Activated CD4-positive, alpha-beta T cell treated with anti-CD3 and anti-CD28 coated beads for 1 hour (primary cell): ENCODE results near the gene DENND1B.
"Not testable (repeated sequence)": the region's sequence is repeated elsewhere in the genome, so short reads cannot be mapped to it uniquely, and the experiment has no call there.

Experiments
- DNase-seq: peaks from one replicate; pipeline ENCODE4 v3.0.0-alpha.2; 2020

The DENND1B gene

DNA sequence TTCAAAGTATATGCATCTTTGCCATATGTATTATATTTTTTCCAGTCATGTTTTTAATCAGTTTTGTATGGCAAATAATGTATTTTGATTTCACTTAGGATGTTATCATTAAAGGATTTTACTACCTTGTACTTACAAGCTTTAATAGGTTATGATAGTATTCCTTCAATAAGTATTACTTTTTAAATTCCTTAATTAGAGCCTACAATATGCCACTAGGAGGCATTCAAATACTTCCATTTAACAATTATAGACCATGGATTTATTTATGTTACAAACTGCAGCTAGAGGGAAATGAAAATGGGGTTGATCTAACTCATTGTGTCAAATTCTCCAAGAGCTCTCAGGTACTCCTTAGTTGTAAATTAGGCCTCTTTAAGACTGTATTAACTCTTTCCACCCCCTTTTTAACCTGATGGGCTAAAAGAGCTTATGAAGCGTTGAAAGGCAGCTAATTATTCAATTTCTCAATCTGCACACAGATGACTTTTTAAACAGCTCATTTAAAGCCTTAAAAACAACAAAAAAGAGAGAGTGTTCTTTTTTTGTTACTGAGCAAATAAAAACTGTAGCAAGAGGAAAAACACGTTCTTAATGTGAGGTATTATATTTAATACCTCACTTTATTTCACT is 156.2 kb downstream of the DENND1B start:
- no peak for DNase-seq

DNA sequence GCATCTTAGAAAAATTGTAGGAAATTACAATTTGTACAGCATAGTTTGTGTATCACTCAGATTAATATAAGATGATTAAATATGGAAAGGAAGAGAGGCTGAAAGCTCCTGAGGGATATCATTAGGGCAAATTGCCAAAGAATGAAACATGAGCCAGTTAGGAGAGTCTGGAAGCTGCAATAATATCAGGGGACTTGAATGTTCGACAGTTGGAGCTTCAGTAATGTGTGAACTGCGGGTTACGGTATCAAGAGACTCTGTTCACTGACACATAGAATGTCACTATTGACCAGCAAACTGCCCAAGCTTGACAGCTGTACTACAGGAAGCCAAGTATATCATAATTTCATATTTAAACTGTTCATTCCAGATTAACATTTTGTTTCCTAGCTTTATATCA is 157.2 kb downstream of the DENND1B start:
- DNase-seq: no peak

DNA sequence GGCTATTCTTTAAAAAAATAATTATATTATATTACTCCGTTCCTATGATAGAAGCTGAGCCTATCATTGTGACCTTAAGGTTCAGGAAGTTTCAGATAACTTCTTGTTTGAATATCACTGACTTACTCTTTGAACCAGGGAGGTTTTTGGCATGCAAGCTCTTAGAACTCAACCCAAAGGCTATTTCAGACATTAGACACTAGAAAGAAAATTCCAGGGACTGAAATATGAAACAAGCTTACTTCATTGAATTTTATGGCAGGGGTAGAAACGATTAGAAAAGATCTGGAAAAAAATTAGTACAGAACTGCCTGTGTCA is 159.6 kb downstream of the DENND1B start:
- no peak for DNase-seq

DNA sequence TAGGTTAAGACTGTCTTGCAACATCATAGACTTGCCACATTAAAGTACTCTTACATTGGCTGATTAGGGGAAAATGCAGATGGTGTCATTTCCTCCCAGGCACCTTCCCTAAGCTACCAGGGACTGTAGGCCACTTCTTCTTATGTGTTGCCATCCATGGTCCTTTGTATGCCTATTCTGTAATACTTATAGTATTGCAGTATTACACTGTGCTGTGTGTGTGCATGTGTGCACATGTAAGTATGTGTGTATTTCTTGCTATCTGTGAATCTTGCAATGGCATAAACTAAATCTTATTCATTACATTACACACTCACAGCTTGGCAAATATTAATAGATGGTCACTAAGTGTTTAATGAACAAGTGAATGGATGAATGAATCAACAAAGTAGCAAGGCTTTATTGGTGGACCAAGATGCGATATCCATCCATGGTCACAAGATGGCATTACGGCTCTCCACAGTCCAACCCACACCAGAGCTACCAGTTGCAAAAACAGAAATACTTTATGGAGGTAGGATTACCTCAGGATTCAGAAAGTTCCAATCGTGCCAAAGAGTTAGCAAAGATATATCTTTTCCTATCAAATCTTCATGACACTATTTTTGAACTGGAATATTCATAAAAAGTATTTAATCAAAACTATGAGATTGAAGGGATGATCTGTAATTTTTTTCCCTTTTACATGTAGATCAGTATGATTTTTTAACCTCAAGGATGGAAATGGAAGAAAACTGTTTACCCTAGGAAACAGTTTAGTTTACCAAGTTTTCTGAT is 160.2 kb downstream of the DENND1B start:
- DNase-seq: no peak

DNA sequence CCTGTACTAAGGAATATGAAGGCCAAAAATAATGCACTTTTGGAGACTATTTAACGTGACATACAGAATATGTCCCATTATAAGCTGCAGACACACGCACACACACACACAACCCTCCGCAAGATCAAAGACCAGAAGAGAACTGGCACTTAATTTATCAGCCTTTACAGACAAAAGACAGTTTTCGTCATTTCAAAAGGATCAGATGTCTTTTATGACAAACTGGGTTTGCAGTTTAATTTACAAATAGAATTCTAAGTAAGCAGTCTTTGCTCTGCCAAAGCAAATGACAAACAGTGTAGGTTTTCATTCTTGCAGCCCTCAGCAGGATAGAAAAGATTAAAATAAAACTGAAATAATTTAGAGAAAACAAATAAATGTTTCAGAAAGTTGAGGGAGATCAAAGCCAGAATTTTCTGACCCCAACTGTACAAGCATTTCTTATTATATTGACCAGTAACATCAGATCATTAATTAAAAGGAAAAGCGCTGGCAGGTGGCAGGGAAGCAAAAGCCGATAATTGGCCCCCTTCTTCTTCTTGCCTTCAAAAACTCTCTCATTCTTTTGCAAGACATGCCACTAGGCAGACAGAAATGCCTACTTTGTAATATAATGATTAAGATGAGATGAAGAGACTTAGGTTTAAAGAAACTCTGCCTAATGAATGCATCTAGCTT is 169.0 kb downstream of the DENND1B start:
- DNase-seq: no peak

DNA sequence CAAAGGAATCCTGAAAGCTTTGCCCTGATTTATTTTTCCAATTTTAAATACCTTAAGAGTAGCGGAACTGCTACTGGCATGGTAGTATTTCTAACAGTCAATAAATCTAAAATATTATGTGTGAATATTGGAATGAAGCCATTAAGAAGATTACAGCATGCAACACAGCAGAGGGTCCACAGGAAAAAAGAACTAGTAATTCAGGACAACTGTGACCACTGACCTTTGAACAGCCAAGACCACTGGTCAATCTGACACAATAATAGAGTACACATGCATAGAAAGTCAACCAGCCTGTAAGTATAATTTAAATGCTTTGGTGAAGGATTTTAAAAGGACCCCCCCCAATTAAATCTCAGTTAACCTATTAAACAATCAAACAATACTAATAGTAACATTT is 171.0 kb downstream of the DENND1B start:
- no peak for DNase-seq

DNA sequence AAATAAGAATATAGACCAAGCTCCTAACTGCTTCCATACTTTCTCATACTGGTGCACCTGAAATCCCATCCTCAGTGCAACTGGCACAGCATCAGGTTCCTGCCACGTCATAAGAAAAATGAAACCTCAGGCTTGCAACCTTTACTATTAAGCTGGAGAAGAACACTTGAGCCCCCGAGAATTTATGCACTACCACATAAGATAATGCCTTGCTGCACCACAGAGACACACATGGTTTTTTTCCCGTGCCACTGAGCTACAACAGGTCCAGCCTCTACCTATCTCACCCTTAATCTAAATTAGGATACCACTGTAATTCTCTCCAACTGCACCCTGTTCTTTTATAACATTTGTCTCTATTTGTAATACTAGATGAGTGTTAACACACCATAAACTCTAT is 174.5 kb downstream of the DENND1B start:
- no peak for DNase-seq

DNA sequence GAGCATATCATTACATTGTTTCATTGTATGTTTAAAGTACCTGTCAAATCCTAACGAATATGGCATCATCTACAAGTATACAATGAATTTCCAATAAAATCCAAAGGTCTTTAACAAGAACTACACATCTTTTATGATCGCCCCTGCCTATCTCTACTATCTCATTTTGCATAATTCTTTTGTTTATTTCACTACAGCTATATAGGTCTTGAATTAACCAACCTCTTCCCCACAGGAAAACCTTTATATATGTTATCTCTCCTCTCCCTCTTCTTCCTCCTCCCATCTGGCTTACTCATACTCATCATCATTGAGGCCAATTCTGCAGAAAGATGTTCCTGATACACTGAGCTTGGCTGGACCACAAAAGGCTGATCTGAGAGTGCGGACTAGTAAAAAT is 175.5 kb downstream of the DENND1B start:
- DNase-seq: no peak

DNA sequence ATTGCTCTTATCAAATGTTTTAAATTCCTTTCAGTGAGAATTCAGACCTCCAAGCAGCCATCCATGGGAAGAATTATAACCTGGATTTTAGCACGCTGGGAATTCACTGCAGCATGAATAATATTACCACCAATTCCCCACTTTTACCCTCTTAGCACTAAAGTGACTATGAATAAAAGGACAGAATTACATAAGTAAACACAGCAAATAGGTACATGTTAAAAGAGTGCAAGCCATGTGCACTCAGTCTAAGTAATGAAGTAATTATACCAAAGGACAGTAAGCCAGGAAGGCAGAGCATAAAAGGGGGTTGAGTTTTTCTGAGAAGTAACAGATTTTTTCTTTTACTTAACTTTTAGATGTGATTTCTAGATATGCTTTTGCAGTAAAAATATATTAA is 176.3 kb downstream of the DENND1B start:
- DNase-seq: no peak

DNA sequence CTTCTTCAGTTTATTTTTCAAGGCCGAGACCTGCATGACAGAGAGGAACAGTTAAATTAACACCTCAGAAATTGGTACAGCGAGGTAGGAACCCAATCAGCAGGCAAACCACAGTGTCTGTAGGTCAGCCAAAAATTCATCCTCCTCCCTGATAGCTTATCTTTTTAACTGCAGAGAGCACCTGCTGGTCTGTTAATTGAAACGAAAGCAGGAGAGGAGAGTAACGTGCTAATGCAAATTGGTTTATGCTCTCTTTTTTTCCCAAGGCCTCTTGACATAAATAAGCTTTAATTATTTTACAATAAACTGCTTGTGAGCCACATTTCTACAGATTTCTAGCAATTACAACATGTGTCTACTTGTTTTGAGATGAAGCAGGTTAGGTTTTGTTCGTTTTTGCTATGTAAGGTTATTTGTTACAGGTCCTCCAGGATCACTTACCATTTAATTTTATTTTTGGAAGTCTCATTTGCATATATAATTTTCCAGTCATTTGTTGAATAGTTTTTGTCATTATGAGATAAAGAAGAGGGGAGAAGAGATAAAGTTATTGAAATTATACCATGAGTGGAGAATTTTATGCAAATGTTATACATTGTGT is 179.9 kb downstream of the DENND1B start:
- DNase-seq: no peak

DNA sequence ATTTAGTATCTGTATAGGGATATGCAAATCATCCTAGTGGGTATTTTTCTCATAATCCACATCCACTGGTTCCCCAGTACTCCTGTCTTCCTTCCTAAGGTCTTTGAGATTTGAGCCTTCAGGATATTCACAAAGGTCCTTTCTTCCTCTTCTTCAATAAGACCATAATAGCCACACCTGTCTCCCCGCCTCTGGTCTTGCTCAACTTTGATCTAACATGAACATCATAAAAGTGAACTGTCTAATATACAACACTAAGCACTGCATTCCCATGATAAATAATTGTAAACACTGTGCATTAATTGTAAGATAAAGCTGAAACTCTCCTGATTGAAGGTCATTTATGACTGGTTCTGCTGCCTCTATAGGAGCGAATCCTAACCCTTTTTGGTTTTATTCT is 184.6 kb downstream of the DENND1B start:
- DNase-seq: no peak

DNA sequence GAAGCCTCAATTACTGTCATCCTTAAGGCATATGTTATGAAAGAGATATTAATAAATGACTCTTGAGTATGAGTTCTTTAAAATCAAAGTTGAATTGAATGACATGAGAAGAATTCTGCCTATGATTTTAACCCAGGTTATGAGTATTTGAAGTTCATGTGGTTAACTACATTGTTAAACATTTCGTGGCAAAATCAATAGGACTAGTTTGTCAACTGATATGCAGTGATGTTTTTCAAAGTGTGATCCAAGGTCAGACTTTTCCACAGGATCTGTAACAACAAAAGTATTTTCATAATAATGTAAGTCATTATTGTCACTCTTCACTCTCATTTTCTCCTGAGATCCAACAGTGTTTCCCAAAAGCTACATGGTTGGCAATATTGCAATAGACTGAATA is 189.5 kb downstream of the DENND1B start:
- DNase-seq: no peak

DNA sequence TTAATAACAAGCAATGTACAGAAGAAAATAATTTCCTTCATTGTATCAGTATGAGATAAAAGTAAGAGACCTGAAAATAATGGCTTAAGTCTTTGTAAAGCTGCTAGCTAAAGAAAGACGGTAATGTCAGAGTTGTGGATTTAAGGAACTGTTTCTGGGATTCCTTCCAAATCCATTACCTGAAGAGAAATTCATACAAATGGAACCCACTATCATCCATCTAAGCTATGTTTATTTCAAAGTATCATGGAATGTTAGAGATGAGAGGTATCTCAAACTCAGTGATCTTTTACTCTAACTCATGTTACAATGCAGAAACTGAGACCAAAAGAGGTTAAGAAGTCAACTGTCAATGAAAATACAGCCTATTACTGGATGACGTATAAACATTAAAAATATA is 197.7 kb downstream of the DENND1B start:
- no peak for DNase-seq

DNA sequence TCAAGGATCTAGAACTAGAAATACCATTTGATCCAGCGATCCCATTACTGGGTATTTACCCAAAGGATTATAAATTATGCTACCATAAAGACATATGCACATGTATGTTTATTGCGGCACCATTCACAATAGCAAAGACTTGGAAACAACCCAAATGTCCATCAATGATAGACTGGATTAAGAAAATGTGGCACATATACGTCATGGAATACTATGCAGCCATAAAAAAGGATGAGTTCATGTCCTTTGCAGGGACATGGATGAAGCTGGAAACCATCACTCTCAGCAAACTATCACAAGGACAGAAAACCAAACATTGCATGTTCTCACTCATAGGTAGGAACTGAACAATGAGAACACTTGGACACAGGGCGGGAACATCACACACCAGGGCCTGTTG is 199.7 kb downstream of the DENND1B start:
- DNase-seq: not testable (repeated sequence)

DNA sequence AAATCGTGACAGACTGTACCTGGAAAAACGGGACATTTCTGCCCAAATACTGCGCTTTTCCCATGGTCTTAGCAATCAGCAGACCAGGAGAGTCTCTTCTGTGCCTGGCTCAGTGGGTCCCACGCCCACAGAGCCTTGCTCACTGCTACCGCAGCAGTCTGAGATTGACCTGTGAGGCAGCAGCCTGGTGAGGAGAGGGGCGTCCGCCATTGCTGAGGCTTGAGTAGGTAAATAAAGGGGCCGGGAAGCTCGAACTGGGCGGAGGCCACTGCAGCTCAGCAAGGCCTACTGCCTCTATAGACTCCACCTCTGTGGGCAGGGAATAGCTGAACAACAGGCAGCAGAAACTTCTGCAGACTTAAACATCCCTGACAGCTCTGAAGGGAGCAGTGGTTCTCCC is 203.1 kb downstream of the DENND1B start:
- no peak for DNase-seq

DNA sequence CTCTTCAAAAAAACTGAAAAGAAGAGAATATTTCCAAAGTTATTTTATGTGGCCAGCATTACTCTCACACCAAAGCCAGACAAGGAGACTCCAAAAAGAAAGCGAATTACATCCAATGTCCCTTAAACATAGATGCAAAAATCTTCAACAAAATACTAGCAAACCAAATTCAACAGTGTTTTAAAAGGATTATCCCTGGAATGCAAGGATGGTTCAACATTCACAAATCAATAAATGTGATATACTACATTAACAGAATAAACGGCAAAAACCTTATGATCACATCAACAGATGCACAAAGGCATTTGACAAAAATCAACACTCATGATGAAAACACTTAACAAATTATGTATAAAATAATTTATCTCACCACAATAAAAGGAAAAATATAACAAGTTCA is 207.8 kb downstream of the DENND1B start:
- DNase-seq: no peak

DNA sequence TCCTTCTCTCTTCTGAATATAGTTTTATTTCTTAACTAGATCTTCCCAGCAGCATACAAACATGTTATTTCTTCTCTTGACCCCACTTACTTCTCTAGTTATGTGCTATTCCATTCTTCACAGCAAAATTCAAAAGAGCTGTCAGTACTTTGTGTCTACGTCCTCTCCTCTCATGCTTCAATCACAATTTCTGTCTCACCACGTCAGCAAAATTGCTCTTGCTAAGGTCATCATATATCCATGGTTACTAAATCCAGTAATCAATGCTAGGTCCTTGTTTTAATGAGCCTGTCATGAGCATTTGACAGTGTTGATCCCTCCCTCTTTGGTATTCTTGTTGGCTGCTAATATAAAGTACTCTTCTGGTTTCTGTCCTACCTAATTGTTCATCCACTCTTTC is 214.2 kb downstream of the DENND1B start:
- DNase-seq: no peak

DNA sequence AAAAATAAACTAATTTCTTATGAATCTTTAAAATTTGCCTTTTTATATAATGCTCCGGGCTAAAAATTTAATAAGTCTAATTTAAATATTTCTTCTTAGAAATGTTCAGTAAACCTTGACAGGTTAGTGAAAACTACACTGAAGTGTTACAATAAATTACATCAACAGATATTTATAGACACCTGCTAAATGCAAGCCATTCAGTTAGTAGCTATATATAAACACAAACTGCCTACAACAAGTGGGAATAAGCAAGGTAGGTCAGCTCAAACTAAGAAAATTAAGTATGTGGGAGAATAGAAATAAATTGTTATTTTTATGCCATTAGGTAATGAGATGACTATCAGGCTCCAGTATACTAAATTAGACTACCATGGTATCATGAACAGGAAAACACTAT is 215.6 kb downstream of the DENND1B start:
- DNase-seq: no peak

DNA sequence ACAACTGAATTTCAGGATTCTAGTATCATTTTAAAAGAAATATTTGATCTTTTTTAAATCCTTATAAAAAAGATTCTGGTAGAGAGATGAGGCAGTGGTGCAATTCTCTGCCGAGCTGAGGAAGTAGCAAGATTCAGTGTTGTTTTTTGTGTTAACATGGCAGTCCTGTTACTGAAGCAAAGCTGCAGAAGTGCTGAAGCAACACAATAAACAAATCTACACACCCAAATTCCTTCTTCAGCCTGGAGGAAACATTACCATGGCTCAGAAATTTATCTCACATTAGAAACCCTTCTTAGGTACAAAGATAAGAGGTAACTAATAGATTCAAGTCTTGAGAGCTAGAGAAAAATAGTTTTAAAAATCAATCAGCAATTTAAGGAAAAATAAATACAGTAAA is 216.0 kb downstream of the DENND1B start:
- DNase-seq: no peak

DNA sequence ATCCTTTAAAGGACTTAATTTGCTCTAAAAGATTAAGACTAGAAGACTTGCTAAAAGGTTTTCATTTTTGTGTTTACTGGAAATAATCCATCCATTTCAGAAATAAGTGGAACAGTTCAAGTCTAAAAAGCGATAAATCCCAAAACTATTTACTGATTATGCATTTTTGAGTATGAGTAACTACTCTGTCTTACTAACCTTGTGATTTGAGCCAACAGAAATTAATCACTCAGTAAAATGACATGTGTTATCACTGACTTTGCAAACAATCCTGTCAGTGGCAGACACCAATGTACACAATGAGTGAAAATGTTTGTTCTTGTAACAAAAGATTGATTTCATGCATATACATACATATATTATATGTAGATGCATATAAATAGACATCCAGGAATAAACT is 218.0 kb downstream of the DENND1B start:
- no peak for DNase-seq

DNA sequence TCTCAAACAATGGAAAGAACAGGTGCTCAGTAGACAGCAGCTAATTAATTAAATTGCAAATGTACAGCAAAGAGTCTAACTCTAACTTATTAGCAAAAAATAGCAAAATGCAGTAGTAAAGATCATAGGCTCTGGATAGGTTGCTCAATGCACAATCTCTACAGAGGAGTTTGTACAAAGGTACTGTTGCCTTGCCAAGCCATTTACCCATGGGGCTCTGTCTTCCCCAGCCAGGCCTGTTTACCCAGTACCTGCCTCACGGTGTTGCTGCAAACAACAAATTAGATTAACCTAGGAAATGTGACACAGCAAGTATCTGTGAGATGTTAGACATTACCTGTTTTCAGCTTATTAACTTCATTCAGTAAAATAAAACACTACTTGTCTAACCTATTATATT is 222.0 kb downstream of the DENND1B start:
- no peak for DNase-seq

DNA sequence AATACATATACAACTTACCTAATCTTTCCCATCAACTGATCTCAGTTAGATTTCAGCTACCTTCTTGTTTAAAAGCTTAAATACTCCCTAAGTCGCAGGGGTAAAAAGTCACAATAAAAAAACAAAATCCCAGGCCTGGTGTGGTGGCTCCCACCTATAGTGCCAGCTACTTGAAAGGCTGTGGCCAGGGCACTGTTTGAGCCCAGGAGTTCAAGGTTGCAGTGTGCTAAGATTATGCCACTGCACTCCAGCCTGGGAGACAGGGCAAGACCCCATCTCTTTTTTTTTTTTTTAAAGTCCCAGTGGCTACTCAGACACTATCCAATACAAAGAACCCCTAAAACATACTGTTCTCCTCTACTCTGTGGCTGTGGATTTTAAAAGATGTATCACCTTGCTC is 228.3 kb downstream of the DENND1B start:
- no peak for DNase-seq

DNA sequence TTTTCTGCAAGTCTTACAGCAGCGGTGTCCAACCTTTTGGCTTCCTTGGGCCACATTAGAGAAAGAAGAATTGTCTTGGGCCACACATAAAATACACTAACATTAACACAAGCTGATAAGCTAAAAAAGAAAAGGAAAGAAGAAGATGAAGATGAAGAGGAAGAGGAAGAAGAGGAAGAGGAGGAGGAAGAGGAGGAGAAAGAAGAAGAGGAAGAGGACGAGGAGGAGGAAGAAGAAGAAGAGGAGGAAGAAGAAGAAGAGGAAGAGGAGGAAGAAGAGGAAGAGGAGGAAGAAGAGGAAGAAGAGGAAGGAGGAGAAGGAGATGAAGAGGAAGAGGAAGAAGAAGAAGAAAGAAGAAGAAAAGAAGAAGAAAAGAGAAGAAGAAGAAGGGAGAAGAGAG is 230.7 kb downstream of the DENND1B start:
- DNase-seq: no peak

DNA sequence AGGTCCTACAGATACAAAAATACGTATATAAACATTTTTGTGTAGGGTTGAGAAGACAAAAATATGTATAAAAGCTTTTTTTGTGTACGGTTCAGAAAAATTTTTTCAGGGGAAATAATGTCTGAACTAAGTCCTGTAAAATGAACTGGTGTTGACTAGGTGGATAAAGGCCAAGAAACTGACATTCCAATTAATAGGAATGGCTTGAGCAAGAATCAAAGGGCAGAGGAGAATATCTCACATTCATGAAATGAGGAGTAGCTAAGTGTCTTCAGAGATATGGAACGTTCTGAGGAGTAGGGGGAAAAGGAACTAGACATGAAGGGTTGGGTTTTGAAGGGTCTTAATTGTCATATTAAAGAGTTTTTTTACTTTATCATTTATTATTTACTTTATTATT is 231.2 kb downstream of the DENND1B start:
- DNase-seq: no peak
